ENCODE data around the gene RAB33A. TPM values are rescaled to one million over a fixed set of nuclear protein-coding genes. Genes with fewer than 3 reads are reported as not detected.

The RAB33A gene
- total RNA-seq, 1 experiment from 2014 or later = not detected

DNA sequence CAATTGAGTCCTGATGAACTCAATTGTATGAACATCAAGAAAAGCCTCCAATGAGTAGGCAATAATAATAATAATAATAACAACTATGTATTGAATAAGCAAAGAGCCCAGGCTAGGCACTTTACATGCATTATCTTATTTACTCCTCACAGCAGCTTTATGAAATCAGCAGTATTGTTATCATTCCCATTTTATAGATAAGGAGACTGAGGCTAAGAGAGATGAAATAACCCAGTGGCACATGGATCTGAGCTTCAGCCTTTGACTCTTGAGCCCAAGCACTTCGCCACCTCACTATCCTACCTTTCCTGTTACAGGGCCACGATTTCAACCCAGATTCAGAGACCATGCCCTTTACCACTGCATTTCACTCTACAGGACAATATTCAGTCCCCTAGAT, 3.2 kb downstream of the RAB33A start:
- no peaks in the 10 kb centered on the region for H3K36me3 ChIP-seq (ENCODE audit: control insufficient read depth in 1 of 2, insufficient read depth in 2 of 2, low read length in 2 of 2)
- no peaks in the 10 kb centered on the region for H4K20me1 ChIP-seq (ENCODE audit: insufficient read depth)
- ChIA-PET CTCF (no interaction called here), RAD21 (ENCODE audit: low non-redundant PET in 1 of 2, low total read pairs in 2 of 2, uncharacterized antibody in 2 of 2, unreplicated experiment in 2 of 2) (no interaction called here), POLR2A (interaction anchor here (0.9 to 1.9 kb wide), 2 partner anchors 9 kb away, joined by 4 to 8 read pairs; partner anchors contain the start of gene AIFM1)
- DNase-seq (ENCODE audit: low read depth, low spot score) (no peak), ATAC-seq (no peak)
- H3K4me2 ChIP-seq (ENCODE audit: low read length) = no peak overlapping the region
- no TSS peak for BruUV-seq (replicated peaks)
- no peaks in the 10 kb centered on the region for H3K9me2 ChIP-seq (ENCODE audit: insufficient read depth)
- 0 out of 4 replicates have a peak, but pooled peaks cover 0 to 9% of the 10 kb centered on the region in 2 experiments for H3K4me1 ChIP-seq (ENCODE audit: control insufficient read depth in 1 of 2, insufficient read depth in 2 of 2, low read length in 2 of 2)
- H3K4me3 ChIP-seq (replicated peaks in 1 of 2; ENCODE audit: low read depth in 1 of 2, low read length in 2 of 2) = no peak overlapping the region
- no peaks in the 10 kb centered on the region for H3K79me2 ChIP-seq (ENCODE audit: insufficient read depth, low read length)
- H3K27me3 ChIP-seq (ENCODE audit: insufficient read depth, low read length) = no peaks in the 10 kb centered on the region
- no peak overlapping the region for H2AFZ ChIP-seq (ENCODE audit: low read depth, low read length, poor library complexity, severe bottlenecking)
- intact Hi-C loops (cut with micrococcal nuclease) = no loop called here
- TF ChIP-seq YY1 (IDR thresholded peaks at IDR 0.05; ENCODE audit: extremely low read depth, insufficient replicate concordance, low read depth, low read length) (no peak), EZH2phosphoT487 (IDR thresholded peaks at IDR 0.05; ENCODE audit: borderline replicate concordance) (no peak), TCF7L2 (IDR thresholded peaks at IDR 0.05; ENCODE audit: borderline replicate concordance, extremely low read depth, insufficient read depth, insufficient read length) (no peak), CTCF (IDR thresholded peaks at IDR 0.05 in 2 of 3, conservative IDR thresholded peaks at IDR 0.05 in 1 of 3; ENCODE audit: borderline replicate concordance in 1 of 3, insufficient read depth in 1 of 3, low read depth in 2 of 3, low read length in 2 of 3) (no peak), JUND (IDR thresholded peaks at IDR 0.05) (no peak), SRF (IDR thresholded peaks at IDR 0.05; ENCODE audit: low read depth) (no peak), RAD21 (IDR thresholded peaks at IDR 0.05; ENCODE audit: low read depth) (no peak), CEBPB (IDR thresholded peaks at IDR 0.05; ENCODE audit: low read depth) (no peak), SP1 (IDR thresholded peaks at IDR 0.05; ENCODE audit: low read depth) (no peak), SIN3A (IDR thresholded peaks at IDR 0.05; ENCODE audit: low read depth) (no peak), FOSL1 (IDR thresholded peaks at IDR 0.05; ENCODE audit: low read depth) (no peak), CBX3 (IDR thresholded peaks at IDR 0.05; ENCODE audit: low read depth) (no peak), ZNF274 (IDR thresholded peaks at IDR 0.05; ENCODE audit: low read depth, low read length) (no peak), EGR1 (IDR thresholded peaks at IDR 0.05; ENCODE audit: low read depth) (no peak)
- TF ChIP-seq, protein P1, sequence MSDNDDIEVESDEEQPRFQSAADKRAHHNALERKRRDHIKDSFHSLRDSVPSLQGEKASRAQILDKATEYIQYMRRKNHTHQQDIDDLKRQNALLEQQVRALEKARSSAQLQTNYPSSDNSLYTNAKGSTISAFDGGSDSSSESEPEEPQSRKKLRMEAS (IDR thresholded peaks at IDR 0.05) = no peak
- TF ChIP-seq, protein P2, sequence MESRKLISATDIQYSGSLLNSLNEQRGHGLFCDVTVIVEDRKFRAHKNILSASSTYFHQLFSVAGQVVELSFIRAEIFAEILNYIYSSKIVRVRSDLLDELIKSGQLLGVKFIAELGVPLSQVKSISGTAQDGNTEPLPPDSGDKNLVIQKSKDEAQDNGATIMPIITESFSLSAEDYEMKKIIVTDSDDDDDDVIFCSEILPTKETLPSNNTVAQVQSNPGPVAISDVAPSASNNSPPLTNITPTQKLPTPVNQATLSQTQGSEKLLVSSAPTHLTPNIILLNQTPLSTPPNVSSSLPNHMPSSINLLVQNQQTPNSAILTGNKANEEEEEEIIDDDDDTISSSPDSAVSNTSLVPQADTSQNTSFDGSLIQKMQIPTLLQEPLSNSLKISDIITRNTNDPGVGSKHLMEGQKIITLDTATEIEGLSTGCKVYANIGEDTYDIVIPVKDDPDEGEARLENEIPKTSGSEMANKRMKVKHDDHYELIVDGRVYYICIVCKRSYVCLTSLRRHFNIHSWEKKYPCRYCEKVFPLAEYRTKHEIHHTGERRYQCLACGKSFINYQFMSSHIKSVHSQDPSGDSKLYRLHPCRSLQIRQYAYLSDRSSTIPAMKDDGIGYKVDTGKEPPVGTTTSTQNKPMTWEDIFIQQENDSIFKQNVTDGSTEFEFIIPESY (IDR thresholded peaks at IDR 0.05; ENCODE audit: extremely low read depth, insufficient replicate concordance, low read length) = no peak
- no peak overlapping the region for H3K9ac ChIP-seq (ENCODE audit: low read length)
- H3K27ac ChIP-seq (ENCODE audit: low read depth, low read length) = no peak overlapping the region
- H3K9me3 ChIP-seq (ENCODE audit: control insufficient read depth in 1 of 2, insufficient read depth in 1 of 2, low read depth in 1 of 2, low read length in 2 of 2) = no peaks in the 10 kb centered on the region

Measured in HCT116 (cell line).